ENCODE results near the gene CAMTA1. TPM values are rescaled to one million over a fixed set of nuclear protein-coding genes. Genes with fewer than 3 reads are reported as not detected.

CAMTA1 gene
- total RNA-seq, 3 donors from 2014 or later = 73.4 to 114 (median 82.6) TPM

GRCh38 chr1:7079637-7080036 lies 294.4 kb downstream of the CAMTA1 start:
- intact Hi-C loops (cut with DNase I, micrococcal nuclease) = loop anchor here (10.0 kb wide), 1 partner anchor 355 kb away; no protein-coding TSS in a partner anchor
- no peak for TF ChIP-seq CTCF (IDR thresholded peaks at IDR 0.05)

GRCh38 chr1:7084232-7084894 lies 299.1 kb downstream of the CAMTA1 start:
- Histone ChIP-seq H3K4me1 (ENCODE audit: low read depth) (no peaks in the 10 kb centered on the region), H3K36me3 (ENCODE audit: low read depth) (no peaks in the 10 kb centered on the region), H3K4me3 (no peak overlapping the region), H3K9me3 (no peaks in the 10 kb centered on the region)
- no peak for TF ChIP-seq CTCF (IDR thresholded peaks at IDR 0.05)
- intact Hi-C loops (cut with DNase I, micrococcal nuclease) = no loop called here
- DNase-seq = no peak
- ATAC-seq = no peak

More at GRCh38 chr1:7079637-7080036, 294.4 kb downstream of the CAMTA1 start:
- DNase-seq (no peak), ATAC-seq (no peak)
- no peaks in the 10 kb centered on the region for H3K9me3 ChIP-seq
- no peaks in the 10 kb centered on the region for H3K36me3 ChIP-seq (ENCODE audit: low read depth)
- H3K4me1 ChIP-seq (ENCODE audit: low read depth) = no peaks in the 10 kb centered on the region
- no peak overlapping the region for H3K4me3 ChIP-seq

- no peaks in the 10 kb centered on the region for H3K4me1 ChIP-seq (ENCODE audit: low read depth)
- no peaks in the 10 kb centered on the region for H3K9me3 ChIP-seq
- intact Hi-C loops (cut with DNase I, micrococcal nuclease) = no loop called here
- DNase-seq = no peak
- no peak for TF ChIP-seq CTCF (IDR thresholded peaks at IDR 0.05)
- H3K36me3 ChIP-seq (ENCODE audit: low read depth) = no peaks in the 10 kb centered on the region
- ATAC-seq = no peak
- no peak overlapping the region for H3K4me3 ChIP-seq
Measured at GRCh38 chr1:7085521-7085920, 300.3 kb downstream of the CAMTA1 start.

- no peak for TF ChIP-seq CTCF (IDR thresholded peaks at IDR 0.05)
- Histone ChIP-seq H3K4me3 (no peak overlapping the region), H3K4me1 (ENCODE audit: low read depth) (no peaks in the 10 kb centered on the region), H3K9me3 (no peaks in the 10 kb centered on the region), H3K36me3 (ENCODE audit: low read depth) (no peaks in the 10 kb centered on the region)
- intact Hi-C loops (cut with DNase I, micrococcal nuclease) = no loop called here
- no peak for DNase-seq
- no peak for ATAC-seq
Measured at GRCh38 chr1:7086106-7086505, 300.9 kb downstream of the CAMTA1 start.

GRCh38 chr1:7087888-7088287 lies 302.6 kb downstream of the CAMTA1 start:
- H3K9me3 ChIP-seq = no peaks in the 10 kb centered on the region
- DNase-seq = no peak
- intact Hi-C loops (cut with DNase I, micrococcal nuclease) = no loop called here
- ATAC-seq = no peak
- H3K36me3 ChIP-seq (ENCODE audit: low read depth) = no peaks in the 10 kb centered on the region
- no peak overlapping the region for H3K4me3 ChIP-seq
- no peak for TF ChIP-seq CTCF (IDR thresholded peaks at IDR 0.05)
- H3K4me1 ChIP-seq (ENCODE audit: low read depth) = no peaks in the 10 kb centered on the region

Data from mucosa of descending colon (tissue), 3 donors.